Thoracic aorta (tissue), 2 donors: ENCODE data around the gene MTG1. TPM values are rescaled to one million over a fixed set of nuclear protein-coding genes. Genes with fewer than 3 reads are reported as not detected.
"Not testable (repeated sequence)": the region's sequence is repeated elsewhere in the genome, so short reads cannot be mapped to it uniquely, and the experiment has no call there.

Source experiments
- ATAC-seq: fragments of 150-250 bp; one replicate; pipeline ENCODE4 v1.8.0; 2017; ENCODE audit warnings: low read depth; ENCODE audit not compliant: insufficient number of reproducible peaks, low FRiP score
- DNase-seq: peaks from one replicate; pipeline ENCODE4 v3.0.0-alpha.2; 2020; ENCODE audit warnings: low spot score
- H3K27ac ChIP-seq, 2 donors: fragments of 200-600 bp; sonication (generic); 1 replicate in 1 of 2; 2 replicates in 1 of 2; pipeline ENCODE4 v1.5.1; 2016; ENCODE audit warnings: mild to moderate bottlenecking in 2 of 2, moderate library complexity in 2 of 2
- H3K27me3 ChIP-seq: fragments of 200-600 bp; sonication (generic); replicated peaks from 2 replicates; pipeline ENCODE4 v1.6.0; 2016; ENCODE audit warnings: mild to moderate bottlenecking; ENCODE audit not compliant: insufficient read depth
- H3K36me3 ChIP-seq: fragments of 200-600 bp; sonication (generic); one replicate; pipeline ENCODE4 v1.5.1; 2016
- H3K4me1 ChIP-seq, 2 donors: fragments of 200-600 bp; sonication (generic); 1 replicate in 1 of 2; 2 replicates in 1 of 2; pipeline versions ENCODE4 v1.5.1 to v1.6.0; 2016; ENCODE audit warnings: low read depth in 2 of 2, mild to moderate bottlenecking in 1 of 2; ENCODE audit not compliant: control insufficient read depth in 1 of 2
- H3K4me3 ChIP-seq: fragments of 200-600 bp; sonication (generic); 2 replicates; pipeline ENCODE4 v1.5.1; 2016; ENCODE audit warnings: mild to moderate bottlenecking
- H3K9me3 ChIP-seq: fragments of 200-600 bp; sonication (generic); 2 replicates; pipeline ENCODE4 v1.5.1; 2016
- total RNA-seq, 2 donors: library from RNA; depleted of rRNA; stranded (reverse); fragments of >200 nt; gene quantifications; one replicate each; pipeline versions ENCODE4 v1.1.0 to v1.2.3, GENCODE V29; 2016
- TF ChIP-seq, protein P1 (sequence below): fragments of 200-600 bp; sonication (generic); IDR thresholded peaks from one replicate; pipeline ENCODE4 v1.5.1; 2019; ENCODE audit warnings: antibody characterized with exemption

MTG1 gene
- total RNA-seq, 2 donors from 2014 or later = 18.0 to 18.6 TPM

- no peak for DNase-seq
- Histone ChIP-seq H3K9me3 (no peaks in the 10 kb centered on the region), H3K27ac (peak overlapping the region; percentile 45 to 56), H3K36me3 (no peaks in the 10 kb centered on the region), H3K27me3 (no peaks in the 10 kb centered on the region), H3K4me3 (peak overlapping the region; percentile 91), H3K4me1 (peaks cover 7 to 24% of the 10 kb centered on the region in 2 donors)
- TF ChIP-seq, protein P1, sequence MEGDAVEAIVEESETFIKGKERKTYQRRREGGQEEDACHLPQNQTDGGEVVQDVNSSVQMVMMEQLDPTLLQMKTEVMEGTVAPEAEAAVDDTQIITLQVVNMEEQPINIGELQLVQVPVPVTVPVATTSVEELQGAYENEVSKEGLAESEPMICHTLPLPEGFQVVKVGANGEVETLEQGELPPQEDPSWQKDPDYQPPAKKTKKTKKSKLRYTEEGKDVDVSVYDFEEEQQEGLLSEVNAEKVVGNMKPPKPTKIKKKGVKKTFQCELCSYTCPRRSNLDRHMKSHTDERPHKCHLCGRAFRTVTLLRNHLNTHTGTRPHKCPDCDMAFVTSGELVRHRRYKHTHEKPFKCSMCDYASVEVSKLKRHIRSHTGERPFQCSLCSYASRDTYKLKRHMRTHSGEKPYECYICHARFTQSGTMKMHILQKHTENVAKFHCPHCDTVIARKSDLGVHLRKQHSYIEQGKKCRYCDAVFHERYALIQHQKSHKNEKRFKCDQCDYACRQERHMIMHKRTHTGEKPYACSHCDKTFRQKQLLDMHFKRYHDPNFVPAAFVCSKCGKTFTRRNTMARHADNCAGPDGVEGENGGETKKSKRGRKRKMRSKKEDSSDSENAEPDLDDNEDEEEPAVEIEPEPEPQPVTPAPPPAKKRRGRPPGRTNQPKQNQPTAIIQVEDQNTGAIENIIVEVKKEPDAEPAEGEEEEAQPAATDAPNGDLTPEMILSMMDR = no peak
- no peak for ATAC-seq
Measured at GRCh38 chr10:133379801-133380666, 13.9 kb upstream of the MTG1 start.

- no peak overlapping the region for H3K4me3 ChIP-seq
- no peak for DNase-seq
- no peaks in the 10 kb centered on the region for H3K36me3 ChIP-seq
- H3K27ac ChIP-seq = no peak overlapping the region
- peaks cover 7 to 24% of the 10 kb centered on the region in 2 donors for H3K4me1 ChIP-seq
- no peaks in the 10 kb centered on the region for H3K9me3 ChIP-seq
- ATAC-seq = no peak
- no peaks in the 10 kb centered on the region for H3K27me3 ChIP-seq
- TF ChIP-seq, protein P1 = no peak
Measured at GRCh38 chr10:133381036-133381435, 12.9 kb upstream of the MTG1 start.

GRCh38 chr10:133383551-133383950 lies 10.4 kb upstream of the MTG1 start:
- Histone ChIP-seq H3K27ac (no peak overlapping the region), H3K36me3 (no peaks in the 10 kb centered on the region), H3K9me3 (no peaks in the 10 kb centered on the region), H3K4me3 (no peak overlapping the region), H3K4me1 (peaks cover 4 to 16% of the 10 kb centered on the region in 2 donors), H3K27me3 (no peaks in the 10 kb centered on the region)
- TF ChIP-seq, protein P1 = no peak
- ATAC-seq = no peak
- DNase-seq = no peak

GRCh38 chr10:133384071-133384470 lies 9.9 kb upstream of the MTG1 start:
- H3K4me1 ChIP-seq = peaks cover 4 to 16% of the 10 kb centered on the region in 2 donors
- no peaks in the 10 kb centered on the region for H3K36me3 ChIP-seq
- DNase-seq (no peak), ATAC-seq (no peak)
- H3K9me3 ChIP-seq = no peaks in the 10 kb centered on the region
- H3K27me3 ChIP-seq = no peaks in the 10 kb centered on the region
- no peak overlapping the region for H3K27ac ChIP-seq
- TF ChIP-seq, protein P1 = no peak
- no peak overlapping the region for H3K4me3 ChIP-seq

DNA sequence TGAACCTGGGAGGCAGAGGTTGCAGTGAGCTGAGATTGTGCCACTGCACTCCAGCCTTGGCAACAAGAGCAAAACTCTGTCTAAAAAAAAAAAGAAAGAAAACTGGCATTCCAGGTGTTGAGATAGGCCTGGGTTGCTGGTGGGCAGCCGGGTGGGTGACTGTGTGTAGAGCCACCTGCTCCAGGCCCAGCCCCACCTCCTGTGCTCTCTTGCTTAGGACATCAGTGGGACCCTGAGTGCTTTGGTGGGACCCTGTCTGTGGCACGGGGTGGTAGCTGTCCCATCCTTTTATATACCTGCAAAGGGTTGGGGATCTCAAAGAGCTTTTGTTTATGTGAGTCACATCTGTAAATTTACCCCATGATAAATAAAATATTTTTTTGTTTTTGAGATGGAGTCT lies 8.7 kb upstream of the MTG1 start:
- peaks cover 0 to 8% of the 10 kb centered on the region in 2 donors for H3K4me1 ChIP-seq
- H3K27me3 ChIP-seq = no peaks in the 10 kb centered on the region
- DNase-seq (no peak), ATAC-seq (no peak)
- TF ChIP-seq, protein P1 = no peak
- no peak overlapping the region for H3K27ac ChIP-seq
- no peaks in the 10 kb centered on the region for H3K9me3 ChIP-seq
- peaks cover 3% of the 10 kb centered on the region for H3K36me3 ChIP-seq
- H3K4me3 ChIP-seq = no peak overlapping the region

DNA sequence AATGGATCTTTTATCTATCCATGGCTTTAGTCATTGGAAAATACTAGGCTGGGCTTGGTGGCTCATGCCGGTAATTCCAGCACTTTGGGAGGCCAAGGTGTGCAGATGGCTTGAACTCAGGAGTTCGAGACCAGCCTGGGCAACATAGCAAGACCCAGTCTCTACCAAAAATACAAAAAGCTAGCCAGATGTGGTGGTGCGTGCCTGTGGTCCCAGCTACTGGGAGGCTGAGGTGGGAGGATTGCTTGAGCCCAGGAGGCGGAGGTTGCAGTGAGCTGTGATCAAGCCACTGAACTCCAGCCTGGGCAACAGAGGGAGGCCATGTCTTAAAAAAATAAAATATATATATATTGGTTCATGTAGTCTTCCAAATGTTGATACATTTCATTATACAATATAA lies 7.0 kb upstream of the MTG1 start:
- H3K4me3 ChIP-seq, DNase-seq, H3K4me1 ChIP-seq, H3K9me3 ChIP-seq, H3K27ac ChIP-seq, H3K27me3 ChIP-seq, ATAC-seq, H3K36me3 ChIP-seq: not testable (repeated sequence)
